PFSK-1 (cell line): ENCODE data around the gene ORM1.

ENCODE experiments used
- POLR2AphosphoS5 ChIP-seq: IDR thresholded peaks from 2 replicates; pipeline ENCODE4 v1.6.1; 2012; ENCODE audit warnings: low read depth, mild to moderate bottlenecking, control low read depth, low read length, moderate library complexity
- REST ChIP-seq, 2 experiments: IDR thresholded peaks; 2 replicates each; pipeline versions ENCODE4 v1.6.1 to v1.8.0; 2011 to 2012; ENCODE audit warnings: low read depth in 2 of 2, low read length in 2 of 2, control low read depth in 1 of 2, inconsistent platforms in 1 of 2, mild to moderate bottlenecking in 1 of 2, moderate library complexity in 1 of 2; ENCODE audit not compliant: insufficient read depth in 1 of 2
- SIN3A ChIP-seq: IDR thresholded peaks from 2 replicates; pipeline ENCODE4 v1.6.1; 2012; ENCODE audit warnings: mild to moderate bottlenecking, low read length, moderate library complexity, borderline replicate concordance; ENCODE audit not compliant: insufficient read depth
- TAF1 ChIP-seq: IDR thresholded peaks from 2 replicates; pipeline ENCODE4 v1.6.1; 2012; ENCODE audit warnings: low read length, control low read depth, borderline replicate concordance; ENCODE audit not compliant: insufficient read depth

GRCh38 chr9:114366334-114367128 lies 43.6 kb downstream of the ORM1 start:
- no peak for TF ChIP-seq SIN3A
- no peak for TF ChIP-seq REST (IDR thresholded peaks at IDR 0.05; ENCODE audit: insufficient read depth in 1 of 2, low read depth in 2 of 2, low read length in 2 of 2)
- TF ChIP-seq POLR2AphosphoS5 = no peak
- TF ChIP-seq TAF1 = no peak
